Left lung (tissue), 10 donors: Measurements from ENCODE around the gene SORCS1. TPM values are rescaled to one million over a fixed set of nuclear protein-coding genes. Genes with fewer than 3 reads are reported as not detected.

ENCODE experiments used
- ATAC-seq: fragments of 200-7000 bp; cut with Tn5 transposase; one replicate; pipeline ENCODE4 v1.9.1; 2020; ENCODE audit warnings: moderate library complexity
- DNase-seq, 4 donors: peaks; one replicate each; pipeline ENCODE4 v3.0.0-alpha.2; 2013 to 2020
- H3K27ac ChIP-seq, 2 donors: fragments of 200-600 bp; sonication (generic) in 1 of 2; one replicate each; pipeline versions ENCODE4 v1.5.0 to v1.8.0; 2020 to 2021
- H3K27me3 ChIP-seq, 2 donors: fragments of 200-600 bp; sonication (generic) in 1 of 2; one replicate each; pipeline versions ENCODE4 v1.5.0 to v1.8.0; 2020 to 2021
- H3K36me3 ChIP-seq, 2 donors: fragments of 200-600 bp; sonication (generic) in 1 of 2; one replicate each; pipeline versions ENCODE4 v1.5.0 to v1.8.0; 2020 to 2021
- H3K4me1 ChIP-seq, 2 donors: fragments of 200-600 bp; one replicate each; pipeline ENCODE4 v1.8.0; 2021
- H3K4me3 ChIP-seq, 2 donors: fragments of 200-600 bp; sonication (generic) in 1 of 2; one replicate each; pipeline versions ENCODE4 v1.5.0 to v1.8.0; 2020 to 2021; ENCODE audit warnings: mild to moderate bottlenecking in 1 of 2
- H3K9me3 ChIP-seq, 2 donors: fragments of 200-600 bp; sonication (generic) in 1 of 2; one replicate each; pipeline versions ENCODE4 v1.5.0 to v1.8.0; 2020 to 2021
- CTCF ChIP-seq, 2 donors: fragments of 200-600 bp; sonication (generic) in 1 of 2; IDR thresholded peaks; one replicate each; pipeline versions ENCODE4 v1.5.0 to v1.8.0; 2021; ENCODE audit warnings: antibody characterized with exemption in 2 of 2
- intact Hi-C, 2 donors: fragments of 100-400 bp; cut with DNase I; formaldehyde crosslinking; loops; one replicate each; pipeline versions ENCODE4 v1.11.2 to v1.14.2; 2022
- polyA plus RNA-seq, 6 donors: library from polyadenylated mRNA; unstranded; fragments of 120-200 nt; gene quantifications; one replicate each; pipeline ENCODE4 v1.2.1, GENCODE V29; 2013; ENCODE audit not compliant: insufficient read length in 6 of 6
- total RNA-seq, 2 donors: library from RNA; stranded (reverse); fragmentation: NEBNext Ultra II Directional; extraction: Animal tissue kit (Norgen Biotek cat#: 25700); gene quantifications; one replicate each; pipeline ENCODE4 v1.2.1, GENCODE V29; 2021
- donor health status: DM: no; HTN: yes; CAD: no.
- donor health status: DM: no; HTN: no; CAD: no.

The SORCS1 gene
- total and polyA plus RNA-seq, 8 donors = 0.03 to 0.72 (median 0.21) TPM

- no peaks in the 10 kb centered on the region for H3K36me3 ChIP-seq
- no peak for ATAC-seq
- no peak overlapping the region for H3K27ac ChIP-seq
- no peaks in the 10 kb centered on the region for H3K4me1 ChIP-seq
- TF ChIP-seq CTCF (IDR thresholded peaks at IDR 0.05) = no peak
- no peaks in the 10 kb centered on the region for H3K27me3 ChIP-seq
- DNase-seq = no peak
- peaks cover 0 to 9% of the 10 kb centered on the region in 2 donors for H3K9me3 ChIP-seq
- intact Hi-C loops = no loop called here
- H3K4me3 ChIP-seq = no peak overlapping the region
Measured at GRCh38 chr10:106660550-106660949, 504.0 kb downstream of the SORCS1 start.

GRCh38 chr10:106655636-106656035 lies 508.9 kb downstream of the SORCS1 start:
- no peaks in the 10 kb centered on the region for H3K36me3 ChIP-seq
- no peak overlapping the region for H3K4me3 ChIP-seq
- no peaks in the 10 kb centered on the region for H3K4me1 ChIP-seq
- ATAC-seq = no peak
- H3K27me3 ChIP-seq = no peaks in the 10 kb centered on the region
- no peaks in the 10 kb centered on the region for H3K9me3 ChIP-seq
- no peak overlapping the region for H3K27ac ChIP-seq
- intact Hi-C loops = no loop called here
- DNase-seq = no peak
- no peak for TF ChIP-seq CTCF (IDR thresholded peaks at IDR 0.05)

GRCh38 chr10:106655165-106655564 lies 509.3 kb downstream of the SORCS1 start:
- ATAC-seq (no peak), DNase-seq (no peak)
- H3K36me3 ChIP-seq = no peaks in the 10 kb centered on the region
- intact Hi-C loops = no loop called here
- H3K27ac ChIP-seq = no peak overlapping the region
- TF ChIP-seq CTCF (IDR thresholded peaks at IDR 0.05) = no peak
- no peaks in the 10 kb centered on the region for H3K4me1 ChIP-seq
- H3K9me3 ChIP-seq = no peaks in the 10 kb centered on the region
- no peak overlapping the region for H3K4me3 ChIP-seq
- H3K27me3 ChIP-seq = no peaks in the 10 kb centered on the region

GRCh38 chr10:106652279-106652678 lies 512.2 kb downstream of the SORCS1 start:
- Histone ChIP-seq H3K27ac (no peak overlapping the region), H3K4me1 (no peaks in the 10 kb centered on the region), H3K36me3 (no peaks in the 10 kb centered on the region), H3K27me3 (no peaks in the 10 kb centered on the region), H3K4me3 (no peak overlapping the region), H3K9me3 (no peaks in the 10 kb centered on the region)
- intact Hi-C loops = no loop called here
- no peak for TF ChIP-seq CTCF (IDR thresholded peaks at IDR 0.05)
- ATAC-seq (no peak), DNase-seq (no peak)

- Histone ChIP-seq H3K36me3 (no peaks in the 10 kb centered on the region), H3K9me3 (no peaks in the 10 kb centered on the region), H3K4me3 (no peak overlapping the region), H3K4me1 (no peaks in the 10 kb centered on the region), H3K27me3 (no peaks in the 10 kb centered on the region), H3K27ac (no peak overlapping the region)
- TF ChIP-seq CTCF (IDR thresholded peaks at IDR 0.05) = no peak
- ATAC-seq (no peak), DNase-seq (no peak)
- intact Hi-C loops = no loop called here
Measured at GRCh38 chr10:106648534-106649481, 515.7 kb downstream of the SORCS1 start.
